ENCODE data around the gene RWDD4. TPM values are rescaled to one million over a fixed set of nuclear protein-coding genes. Genes with fewer than 3 reads are reported as not detected.

The RWDD4 gene
- total and polyA plus RNA-seq, 9 of the 15 experiments (the other 6 are each of a cell fraction or from before 2014, with no cell fraction given) = 8.4 to 32.5 (median 24.2) TPM

GRCh38 chr4:183659029-183659871 lies at the start of gene RWDD4, which contains the start of gene TRAPPC11 (continued):
- TF ChIP-seq RBM22 (IDR thresholded peaks at IDR 0.05; ENCODE audit: low read depth, low read length, poor library complexity, severe bottlenecking) (no peak), OTX1 (CRISPR knock-in tag; IDR thresholded peaks at IDR 0.05) (0 out of 2 replicates have a peak, but pooled peaks have one; percentile 3), MXD1 (CRISPR knock-in tag; IDR thresholded peaks at IDR 0.05; ENCODE audit: borderline replicate concordance, poor library complexity, severe bottlenecking) (no peak), ETV6 (IDR thresholded peaks at IDR 0.05; ENCODE audit: borderline replicate concordance in 1 of 2, low read depth in 2 of 2, low read length in 1 of 2) (0 out of 4 replicates have a peak, but pooled peaks of 1 of the 2 experiments have one; percentile 17), ETV6 (CRISPR knock-in tag; IDR thresholded peaks at IDR 0.05; ENCODE audit: borderline replicate concordance) (no peak), PKNOX1 (IDR thresholded peaks at IDR 0.05) (peak; percentile 99), CHD2 (IDR thresholded peaks at IDR 0.05; ENCODE audit: low read depth, low read length) (peak; percentile 72), RFX5 (IDR thresholded peaks at IDR 0.05; ENCODE audit: low read depth, low read length) (no peak), CCNT2 (IDR thresholded peaks at IDR 0.05; ENCODE audit: borderline replicate concordance, extremely low read depth, insufficient read length, low read depth, low read length) (peak; percentile 42), GABPA (tag; conservative IDR thresholded peaks at IDR 0.05; ENCODE audit: low read depth) (peak; percentile 93), MAZ (CRISPR knock-in tag; conservative IDR thresholded peaks at IDR 0.05 in 1 of 2, IDR thresholded peaks at IDR 0.05 in 1 of 2) (peak; percentile 60; a peak in 2 of 4 replicates), ELK3 (CRISPR knock-in tag; IDR thresholded peaks at IDR 0.05) (no peak), XRCC3 (IDR thresholded peaks at IDR 0.05) (no peak), TEAD1 (CRISPR knock-in tag; IDR thresholded peaks at IDR 0.05) (0 out of 4 replicates have a peak, but pooled peaks of 1 of the 2 experiments have one; percentile 18), HINFP (tag; conservative IDR thresholded peaks at IDR 0.05; ENCODE audit: low read depth) (no peak), CTCF (IDR thresholded peaks at IDR 0.05 in 2 of 3, conservative IDR thresholded peaks at IDR 0.05 in 1 of 3; ENCODE audit: insufficient read depth in 2 of 3, low read depth in 1 of 3, low read length in 3 of 3) (0 out of 6 replicates have a peak, but pooled peaks of 1 of the 3 experiments have one; percentile 5), PHF8 (IDR thresholded peaks at IDR 0.05; ENCODE audit: borderline replicate concordance, low read length) (peak; percentile 87; the same call in 1 of the 2 replicates), ATF7 (IDR thresholded peaks at IDR 0.05) (peak; percentile 65; the same call in 1 of the 2 replicates), SIN3A (IDR thresholded peaks at IDR 0.05; ENCODE audit: borderline replicate concordance in 2 of 2, control insufficient read depth in 1 of 2, low read depth in 2 of 2, low read length in 2 of 2) (peak in 1 of 2 experiments; percentile 7; a peak in 1 of 4 replicates)
